GM19239 (cell line): Measurements from ENCODE around the gene CST3.
"Not testable (repeated sequence)": the region's sequence is repeated elsewhere in the genome, so short reads cannot be mapped to it uniquely, and the experiment has no call there.

Experiments used
- DNase-seq: peaks from one replicate; pipeline ENCODE4 v3.0.0; 2011; ENCODE audit warnings: low spot score; ENCODE audit not compliant: insufficient read length
- FAIRE-seq: peaks from 2 replicates; lab custom pipeline; 2011; peaks lifted over from hg19 to GRCh38; lab: Jason Lieb, UNC

Gene CST3

GRCh38 chr20:23646106-23646873 is 8.5 kb upstream of the CST3 start:
- no peak for DNase-seq

GRCh38 chr20:23645575-23645974 is 7.8 kb upstream of the CST3 start:
- no peak for DNase-seq
- peak; percentile 53 for FAIRE-seq

More at GRCh38 chr20:23646106-23646873, 8.5 kb upstream of the CST3 start:
- peak; percentile 8 for FAIRE-seq

GRCh38 chr20:23644164-23644563 is 6.4 kb upstream of the CST3 start:
- FAIRE-seq: no peak
- DNase-seq: no peak

- DNase-seq (no peak), FAIRE-seq (no peak)
Observed at GRCh38 chr20:23643659-23644058, 5.9 kb upstream of the CST3 start.

GRCh38 chr20:23641936-23642751 is 4.4 kb upstream of the CST3 start:
- FAIRE-seq (no peak), DNase-seq (no peak)

- DNase-seq (no peak), FAIRE-seq (no peak)
Observed at GRCh38 chr20:23640671-23641667, 3.2 kb upstream of the CST3 start.

- FAIRE-seq (no peak), DNase-seq (no peak)
Observed at GRCh38 chr20:23640018-23640601, 2.4 kb upstream of the CST3 start.

GRCh38 chr20:23639490-23639958 is 1.8 kb upstream of the CST3 start:
- DNase-seq (no peak), FAIRE-seq (no peak)

GRCh38 chr20:23638309-23638708 is 554 bp upstream of the CST3 start:
- DNase-seq (no peak), FAIRE-seq (no peak)

- no peak for FAIRE-seq
Observed at GRCh38 chr20:23636908-23637281, 860 bp downstream of the CST3 start.

GRCh38 chr20:23636182-23636907 is 1.4 kb downstream of the CST3 start:
- no peak for FAIRE-seq
- DNase-seq: no peak

More at GRCh38 chr20:23636908-23637281, 860 bp downstream of the CST3 start:
- no peak for DNase-seq

- not testable (repeated sequence) for FAIRE-seq, DNase-seq
Observed at GRCh38 chr20:23635768-23636090, 2.0 kb downstream of the CST3 start.

- no peak for DNase-seq
- FAIRE-seq: no peak
Observed at GRCh38 chr20:23634985-23635767, 2.6 kb downstream of the CST3 start.

GRCh38 chr20:23634044-23634801 is 3.5 kb downstream of the CST3 start:
- DNase-seq: no peak

GRCh38 chr20:23632711-23633573 is 4.8 kb downstream of the CST3 start:
- DNase-seq (no peak), FAIRE-seq (no peak)

More at GRCh38 chr20:23634044-23634801, 3.5 kb downstream of the CST3 start:
- no peak for FAIRE-seq

GRCh38 chr20:23631981-23632710 is 5.6 kb downstream of the CST3 start:
- FAIRE-seq: no peak
- no peak for DNase-seq
